K562 (cell line): ENCODE measurements around the gene ZNF750.

Experiments used
- CREBBP ChIP-seq: IDR thresholded peaks from one replicate; pipeline ENCODE4 v1.6.1; 2012; ENCODE audit warnings: low read depth, mild to moderate bottlenecking, control low read depth, inconsistent platforms, low read length
- CTCF ChIP-seq, 3 experiments: IDR thresholded peaks in 2 of 3; conservative IDR thresholded peaks in 1 of 3; 2 replicates each; pipeline ENCODE4 v1.5.1; 2011 to 2012; ENCODE audit warnings: low read length in 3 of 3, mild to moderate bottlenecking in 3 of 3, control low read depth in 2 of 3, improper control_type of control experiment in 1 of 3, inconsistent platforms in 1 of 3, low read depth in 1 of 3, mixed read lengths in 1 of 3, moderate library complexity in 1 of 3; ENCODE audit not compliant: insufficient read depth in 2 of 3
- ETS1 ChIP-seq: conservative IDR thresholded peaks from 2 replicates; pipeline ENCODE4 v1.6.1; 2011; ENCODE audit warnings: low read depth, mild to moderate bottlenecking, low read length; ENCODE audit not compliant: control insufficient read depth
- HDAC2 ChIP-seq: fragments of 450-650 bp; IDR thresholded peaks from 2 replicates; pipeline ENCODE4 v1.6.1; 2016; ENCODE audit warnings: mild to moderate bottlenecking
- MAZ ChIP-seq, 2 experiments: fragments of 450-650 bp in 1 of 2; sonication (generic) in 1 of 2; formaldehyde crosslinking; IDR thresholded peaks in 1 of 2; conservative IDR thresholded peaks in 1 of 2; 2 replicates each; pipeline versions ENCODE4 v1.4.0 to v1.5.0; 2020; ENCODE audit warnings: mild to moderate bottlenecking in 1 of 2, missing genetic modification reagents in 1 of 2
- NRF1 ChIP-seq, 2 experiments: fragments of 450-650 bp; IDR thresholded peaks in 1 of 2; conservative IDR thresholded peaks in 1 of 2; 2 replicates each; pipeline ENCODE4 v1.6.1; 2014; ENCODE audit warnings: mild to moderate bottlenecking in 2 of 2
- POU5F1 ChIP-seq: fragments of 150-350 bp; IDR thresholded peaks from 2 replicates; pipeline ENCODE4 v1.6.1; 2014; ENCODE audit warnings: borderline replicate concordance, low read length, low read depth, mild to moderate bottlenecking; ENCODE audit not compliant: partially characterized antibody
- SMC3 ChIP-seq: conservative IDR thresholded peaks from 2 replicates; pipeline ENCODE4 v1.6.1; 2011; ENCODE audit warnings: low read depth, low read length, improper control_type of control experiment; ENCODE audit not compliant: insufficient read depth
- YBX1 ChIP-seq: fragments of 450-650 bp; IDR thresholded peaks from 2 replicates; pipeline ENCODE4 v1.7.1; 2016; ENCODE audit warnings: mild to moderate bottlenecking
- TF ChIP-seq, protein P1 (sequence below): fragments of 200-800 bp; sonication (Bioruptor generic); IDR thresholded peaks from 2 replicates; pipeline ENCODE4 v1.6.1; 2017; ENCODE audit warnings: missing genetic modification characterization, missing compliant biosample characterization

GRCh38 chr17:82804442-82805191 is 35.2 kb downstream of the ZNF750 start:
- no peak for TF ChIP-seq YBX1
- no peak for TF ChIP-seq CTCF (IDR thresholded peaks at IDR 0.05 in 2 of 3, conservative IDR thresholded peaks at IDR 0.05 in 1 of 3; ENCODE audit: insufficient read depth in 2 of 3, low read depth in 1 of 3, low read length in 3 of 3)
- TF ChIP-seq NRF1 (conservative IDR thresholded peaks at IDR 0.05 in 1 of 2, IDR thresholded peaks at IDR 0.05 in 1 of 2) = no peak
- no peak for TF ChIP-seq HDAC2
- no peak for TF ChIP-seq SMC3
- TF ChIP-seq POU5F1 = no peak
- no peak for TF ChIP-seq MAZ (CRISPR knock-in tag; conservative IDR thresholded peaks at IDR 0.05 in 1 of 2, IDR thresholded peaks at IDR 0.05 in 1 of 2)
- TF ChIP-seq, protein P1, sequence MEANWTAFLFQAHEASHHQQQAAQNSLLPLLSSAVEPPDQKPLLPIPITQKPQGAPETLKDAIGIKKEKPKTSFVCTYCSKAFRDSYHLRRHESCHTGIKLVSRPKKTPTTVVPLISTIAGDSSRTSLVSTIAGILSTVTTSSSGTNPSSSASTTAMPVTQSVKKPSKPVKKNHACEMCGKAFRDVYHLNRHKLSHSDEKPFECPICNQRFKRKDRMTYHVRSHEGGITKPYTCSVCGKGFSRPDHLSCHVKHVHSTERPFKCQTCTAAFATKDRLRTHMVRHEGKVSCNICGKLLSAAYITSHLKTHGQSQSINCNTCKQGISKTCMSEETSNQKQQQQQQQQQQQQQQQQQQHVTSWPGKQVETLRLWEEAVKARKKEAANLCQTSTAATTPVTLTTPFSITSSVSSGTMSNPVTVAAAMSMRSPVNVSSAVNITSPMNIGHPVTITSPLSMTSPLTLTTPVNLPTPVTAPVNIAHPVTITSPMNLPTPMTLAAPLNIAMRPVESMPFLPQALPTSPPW = no peak
- TF ChIP-seq CREBBP = no peak
- no peak for TF ChIP-seq ETS1
